Small intestine (tissue), 7 donors: ENCODE measurements around the gene MYO16. TPM values are rescaled to one million over a fixed set of nuclear protein-coding genes. Genes with fewer than 3 reads are reported as not detected.

Experiments used
- DNase-seq, 2 donors: peaks; one replicate each; pipeline versions ENCODE4 v3.0.0 to v3.0.0-alpha.2; 2013
- FAIRE-seq: peaks from 2 replicates; lab custom pipeline; 2012; peaks lifted over from hg19 to GRCh38; lab: Jason Lieb, UNC
- H3K27ac ChIP-seq, 3 donors: one replicate each; pipeline ENCODE4 v1.5.1; 2013; ENCODE audit warnings: low read length in 2 of 3, mild to moderate bottlenecking in 2 of 3, control low read depth in 1 of 3, inconsistent platforms in 1 of 3, low read depth in 1 of 3, moderate library complexity in 1 of 3
- H3K27me3 ChIP-seq, 3 donors: one replicate each; pipeline ENCODE4 v1.6.1; 2013; ENCODE audit warnings: low read length in 3 of 3, inconsistent platforms in 1 of 3; ENCODE audit not compliant: control insufficient read depth in 3 of 3, insufficient read depth in 3 of 3
- H3K36me3 ChIP-seq, 3 donors: one replicate each; pipeline ENCODE4 v1.6.1; 2013; ENCODE audit warnings: low read length in 3 of 3, inconsistent platforms in 1 of 3, low read depth in 1 of 3, mild to moderate bottlenecking in 1 of 3, moderate library complexity in 1 of 3; ENCODE audit not compliant: control insufficient read depth in 3 of 3, insufficient read depth in 2 of 3
- H3K4me1 ChIP-seq, 3 donors: one replicate each; pipeline ENCODE4 v1.6.1; 2013; ENCODE audit warnings: low read length in 2 of 3, inconsistent platforms in 1 of 3, low read depth in 1 of 3, mild to moderate bottlenecking in 1 of 3, moderate library complexity in 1 of 3; ENCODE audit not compliant: control insufficient read depth in 3 of 3, insufficient read depth in 2 of 3
- H3K4me3 ChIP-seq, 3 donors: one replicate each; pipeline ENCODE4 v1.5.1; 2013; ENCODE audit warnings: low read length in 3 of 3, control low read depth in 1 of 3, inconsistent platforms in 1 of 3, low read depth in 1 of 3, mild to moderate bottlenecking in 1 of 3, moderate library complexity in 1 of 3
- H3K9me3 ChIP-seq, 2 donors: one replicate each; pipeline ENCODE4 v1.6.1; 2013; ENCODE audit warnings: low read depth in 1 of 2, low read length in 1 of 2; ENCODE audit not compliant: control insufficient read depth in 2 of 2, insufficient read depth in 1 of 2
- WGBS, 3 donors: extraction: QIAGEN DNeasy Blood & Tissue Kit; methylation state at CpG; one replicate each; pipeline ENCODE4 v1.1.7; 2013; 5-methylcytosine and 5-hydroxymethylcytosine counted together
- polyA plus RNA-seq, 4 donors: library from polyadenylated mRNA; stranded (reverse) in 3 of 4; unstranded in 1 of 4; fragments of 200-250 nt in 3 of 4; fragments of 120-200 nt in 1 of 4; gene quantifications; one replicate each; pipeline versions ENCODE4 v1.2.1 to v1.2.3, GENCODE V29; 2013
- donor health status: healthy with polysubstance abuse.
- donor health status: control.
- donor health status: control.
- donor health status: Bipolar disorder and iron deficiency.
- donor health status: healthy.

Gene MYO16
- polyA plus RNA-seq, 4 donors, result 0.03 to 0.21 TPM; not detected in 2

- H3K36me3 ChIP-seq, result no peaks in the 10 kb centered on the region
- WGBS, 3 donors, result 74 to 81% (median 76%) methylated on average over 2 of the region's 2 CpGs
These were observed 575.9 kb downstream of the MYO16 start for GRCh38 chr13:109205315-109205714.

DNA sequence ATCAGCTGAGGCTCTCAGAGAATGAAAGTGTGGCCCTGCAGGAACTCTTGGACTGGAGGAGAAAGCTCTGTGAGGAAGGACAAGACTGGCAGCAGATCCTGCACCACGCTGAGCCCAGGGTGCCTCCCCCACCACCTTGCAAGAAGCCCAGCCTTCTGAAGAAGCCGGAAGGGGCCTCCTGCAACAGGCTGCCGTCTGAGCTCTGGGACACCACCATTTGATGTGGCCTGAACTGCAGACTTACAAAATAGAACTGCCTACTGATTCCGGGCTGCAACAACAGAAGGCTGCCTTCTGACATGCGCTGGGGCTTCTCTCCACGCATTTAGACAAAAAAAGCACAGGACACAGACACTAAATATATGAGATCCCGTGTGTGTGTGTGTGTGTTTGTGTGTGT lies 577.2 kb downstream of the MYO16 start:
- DNase-seq (no peak), FAIRE-seq (no peak)
- no peak overlapping the region for H3K27ac ChIP-seq
- peaks cover 0 to 2% (median 0%) of the 10 kb centered on the region in 3 donors for H3K27me3 ChIP-seq
- no peaks in the 10 kb centered on the region for H3K9me3 ChIP-seq
- WGBS, 3 donors, result 70 to 80% (median 73%) methylated on average over 7 of the region's 7 CpGs
- no peak overlapping the region for H3K4me3 ChIP-seq
- H3K4me1 ChIP-seq, result no peaks in the 10 kb centered on the region
- H3K36me3 ChIP-seq, result no peaks in the 10 kb centered on the region

More at GRCh38 chr13:109205315-109205714, 575.9 kb downstream of the MYO16 start:
- Histone ChIP-seq H3K9me3 (no peaks in the 10 kb centered on the region), H3K4me3 (no peak overlapping the region), H3K4me1 (no peaks in the 10 kb centered on the region), H3K27me3 (peaks cover 0 to 2% (median 0%) of the 10 kb centered on the region in 3 donors), H3K27ac (no peak overlapping the region)
- no peak for DNase-seq
- no peak for FAIRE-seq

DNA sequence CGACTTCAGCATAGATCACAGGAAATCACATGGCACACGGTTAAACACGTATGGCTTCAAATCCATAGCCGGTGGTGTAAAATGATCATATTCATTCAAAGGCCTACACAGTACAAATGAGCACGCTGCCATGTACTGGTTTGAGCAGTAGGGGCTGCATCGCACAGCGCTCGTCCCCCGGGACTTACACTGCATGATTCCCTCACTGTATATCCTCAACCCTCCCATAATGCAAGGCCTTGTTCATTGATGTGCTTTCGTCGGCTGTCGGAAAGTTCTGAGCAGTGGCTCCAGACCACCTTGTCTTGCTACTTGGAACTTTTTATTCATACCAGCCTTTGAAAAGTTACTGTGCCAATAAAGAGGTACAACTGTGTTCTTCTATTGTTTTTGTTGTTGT lies 578.2 kb downstream of the MYO16 start:
- FAIRE-seq, result no peak
- WGBS, 3 donors, result 92 to 94% (median 92%) methylated on average over 12 of the region's 12 CpGs
- no peaks in the 10 kb centered on the region for H3K9me3 ChIP-seq
- H3K4me3 ChIP-seq, result no peak overlapping the region
- peaks cover 0 to 2% (median 0%) of the 10 kb centered on the region in 3 donors for H3K27me3 ChIP-seq
- no peaks in the 10 kb centered on the region for H3K4me1 ChIP-seq
- no peaks in the 10 kb centered on the region for H3K36me3 ChIP-seq
- DNase-seq, result no peak
- no peak overlapping the region for H3K27ac ChIP-seq

- Histone ChIP-seq H3K27me3 (peaks cover 0 to 2% (median 0%) of the 10 kb centered on the region in 3 donors), H3K27ac (no peak overlapping the region), H3K4me3 (no peak overlapping the region), H3K36me3 (no peaks in the 10 kb centered on the region), H3K9me3 (no peaks in the 10 kb centered on the region), H3K4me1 (no peaks in the 10 kb centered on the region)
- no peak for FAIRE-seq
- DNase-seq, result no peak
- WGBS, 3 donors, result 62 to 81% (median 72%) methylated on average over 5 of the region's 5 CpGs
These were observed 579.1 kb downstream of the MYO16 start for GRCh38 chr13:109208522-109208921.

DNA sequence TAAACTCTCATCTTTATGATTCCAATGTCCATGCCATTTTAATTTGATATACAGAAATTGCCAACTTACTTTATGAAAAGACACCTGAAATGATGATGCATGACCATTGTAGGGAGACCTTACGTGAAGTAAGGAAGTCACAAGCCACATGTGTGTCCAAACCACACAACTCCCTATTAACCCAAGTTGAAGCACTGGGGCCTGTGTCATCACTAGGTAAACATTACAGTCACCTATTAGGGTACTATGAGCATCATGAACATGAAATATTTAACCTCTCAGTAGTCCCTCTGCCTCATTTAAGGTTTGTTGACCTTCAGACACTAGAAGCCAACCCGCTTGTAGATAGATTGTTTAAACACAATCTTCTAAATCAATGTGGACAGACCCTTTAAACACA lies 580.1 kb downstream of the MYO16 start:
- Histone ChIP-seq H3K27ac (no peak overlapping the region), H3K4me3 (no peak overlapping the region), H3K36me3 (no peaks in the 10 kb centered on the region), H3K4me1 (no peaks in the 10 kb centered on the region), H3K9me3 (no peaks in the 10 kb centered on the region), H3K27me3 (peaks cover 0 to 2% (median 0%) of the 10 kb centered on the region in 3 donors)
- 71 to 72% (median 72%) methylated on average over 2 of the region's 2 CpGs for WGBS, 3 donors
- DNase-seq (no peak), FAIRE-seq (no peak)

GRCh38 chr13:109211616-109212015 lies 582.2 kb downstream of the MYO16 start:
- FAIRE-seq (no peak), DNase-seq (no peak)
- no peaks in the 10 kb centered on the region for H3K27me3 ChIP-seq
- H3K27ac ChIP-seq, result no peak overlapping the region
- 59 to 69% (median 63%) methylated on average over 2 of the region's 2 CpGs for WGBS, 3 donors
- H3K4me3 ChIP-seq, result no peak overlapping the region
- H3K9me3 ChIP-seq, result no peaks in the 10 kb centered on the region
- H3K4me1 ChIP-seq, result no peaks in the 10 kb centered on the region
- no peaks in the 10 kb centered on the region for H3K36me3 ChIP-seq

GRCh38 chr13:109212650-109213049 lies 583.2 kb downstream of the MYO16 start:
- Histone ChIP-seq H3K4me1 (no peaks in the 10 kb centered on the region), H3K27ac (no peak overlapping the region), H3K27me3 (no peaks in the 10 kb centered on the region), H3K4me3 (no peak overlapping the region), H3K9me3 (no peaks in the 10 kb centered on the region), H3K36me3 (no peaks in the 10 kb centered on the region)
- DNase-seq, result no peak
- FAIRE-seq, result no peak
- 76 to 79% (median 79%) methylated on average over 4 of the region's 4 CpGs for WGBS, 3 donors

DNA sequence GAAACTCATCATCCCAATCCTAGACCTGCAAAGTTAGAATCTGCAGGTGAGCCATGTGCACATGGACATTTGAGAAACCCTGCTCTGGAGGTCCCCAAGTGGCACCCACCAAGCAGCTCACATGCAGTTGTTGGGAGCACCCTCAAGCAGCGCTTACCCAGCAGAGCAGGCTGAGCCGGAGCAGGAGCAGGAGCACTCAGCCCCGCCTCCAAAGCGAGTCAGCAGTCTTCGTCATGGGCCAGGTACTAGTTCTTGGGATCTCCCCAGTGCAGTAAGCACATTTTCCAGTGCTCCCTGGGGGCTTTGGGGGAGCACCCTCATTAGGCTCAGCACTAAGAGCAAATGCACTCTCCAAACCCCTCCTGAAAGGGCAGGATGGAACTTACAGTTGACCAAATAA lies 584.3 kb downstream of the MYO16 start:
- H3K27me3 ChIP-seq, result no peaks in the 10 kb centered on the region
- 59 to 78% (median 71%) methylated on average over 5 of the region's 5 CpGs for WGBS, 3 donors
- no peak overlapping the region for H3K4me3 ChIP-seq
- FAIRE-seq (no peak), DNase-seq (no peak)
- H3K9me3 ChIP-seq, result no peaks in the 10 kb centered on the region
- H3K36me3 ChIP-seq, result no peaks in the 10 kb centered on the region
- no peak overlapping the region for H3K27ac ChIP-seq
- no peaks in the 10 kb centered on the region for H3K4me1 ChIP-seq

- Histone ChIP-seq H3K36me3 (no peaks in the 10 kb centered on the region), H3K27me3 (no peaks in the 10 kb centered on the region), H3K4me3 (no peak overlapping the region), H3K9me3 (no peaks in the 10 kb centered on the region), H3K27ac (no peak overlapping the region), H3K4me1 (no peaks in the 10 kb centered on the region)
- DNase-seq, result no peak
- no peak for FAIRE-seq
- WGBS, 3 donors, result 90 to 97% (median 95%) methylated on average over 2 of the region's 2 CpGs
These were observed 585.0 kb downstream of the MYO16 start for GRCh38 chr13:109214393-109214792.
